Effector memory CD4-positive, alpha-beta T cell (primary cell): Measurements from ENCODE around the gene SNPH.

Experiments used
- DNase-seq, 3 donors: peaks; one replicate each; pipeline ENCODE4 v3.0.0-alpha.2; 2020
- H3K27ac ChIP-seq: 2 replicates; pipeline ENCODE4 v1.7.0; 2013; ENCODE audit warnings: mild to moderate bottlenecking, low read length, moderate library complexity; ENCODE audit not compliant: insufficient read depth, poor library complexity, severe bottlenecking
- H3K27me3 ChIP-seq: replicated peaks from 2 replicates; pipeline ENCODE4 v1.7.0; 2013; ENCODE audit warnings: mild to moderate bottlenecking, low read length; ENCODE audit not compliant: insufficient read depth, control insufficient read depth, poor library complexity, severe bottlenecking
- H3K36me3 ChIP-seq: 2 replicates; pipeline ENCODE4 v1.7.0; 2013; ENCODE audit warnings: mild to moderate bottlenecking, low read length, moderate library complexity; ENCODE audit not compliant: control insufficient read depth, insufficient read depth
- H3K4me1 ChIP-seq: 2 replicates; pipeline ENCODE4 v1.7.0; 2013; ENCODE audit warnings: low read length, mild to moderate bottlenecking; ENCODE audit not compliant: control insufficient read depth, insufficient read depth, poor library complexity, severe bottlenecking
- H3K4me3 ChIP-seq: 2 replicates; pipeline ENCODE4 v1.7.0; 2013; ENCODE audit warnings: low read length, low read depth, mild to moderate bottlenecking; ENCODE audit not compliant: insufficient read depth, poor library complexity, severe bottlenecking
- H3K9me3 ChIP-seq: 2 replicates; pipeline ENCODE4 v1.7.0; 2013; ENCODE audit warnings: mild to moderate bottlenecking, low read length, moderate library complexity; ENCODE audit not compliant: control insufficient read depth

SNPH gene

DNA sequence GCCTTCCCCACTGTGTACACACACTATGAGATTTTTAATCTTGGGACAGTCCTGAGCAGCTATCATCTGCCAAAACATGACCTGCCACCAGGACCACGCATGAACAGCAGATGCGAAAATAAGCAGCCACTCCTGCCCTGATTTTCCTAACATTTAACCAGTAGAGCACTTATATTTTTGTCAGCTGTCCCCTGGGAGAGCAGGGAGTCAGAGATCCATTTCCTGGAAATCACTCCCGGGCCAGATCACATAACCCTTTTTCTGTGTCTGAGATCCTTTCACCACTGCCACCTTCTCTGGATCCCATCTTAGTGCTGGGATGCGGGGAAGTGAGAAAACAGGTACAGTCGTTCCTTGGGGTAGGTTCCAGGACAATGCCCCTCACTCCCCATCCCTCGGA lies 57.2 kb downstream of the SNPH start:
- DNase-seq = no peak
- Histone ChIP-seq H3K4me1 (peaks cover 17% of the 10 kb centered on the region), H3K4me3 (no peak overlapping the region), H3K36me3 (no peaks in the 10 kb centered on the region), H3K27me3 (no peaks in the 10 kb centered on the region), H3K27ac (no peak overlapping the region), H3K9me3 (no peaks in the 10 kb centered on the region)

GRCh38 chr20:1323830-1324597 lies 57.9 kb downstream of the SNPH start:
- DNase-seq = no peak
- H3K36me3 ChIP-seq = no peaks in the 10 kb centered on the region
- no peak overlapping the region for H3K4me3 ChIP-seq
- no peaks in the 10 kb centered on the region for H3K27me3 ChIP-seq
- H3K4me1 ChIP-seq = peaks cover 17% of the 10 kb centered on the region
- no peaks in the 10 kb centered on the region for H3K9me3 ChIP-seq
- peak overlapping the region; percentile 99 for H3K27ac ChIP-seq

- Histone ChIP-seq H3K36me3 (no peaks in the 10 kb centered on the region), H3K9me3 (no peaks in the 10 kb centered on the region), H3K27ac (peak overlapping the region; percentile 99), H3K4me3 (peak overlapping the region; percentile 88), H3K27me3 (no peaks in the 10 kb centered on the region), H3K4me1 (peaks cover 17% of the 10 kb centered on the region)
- DNase-seq = peak; percentile 11 to 36 (median 29)
Measured at GRCh38 chr20:1324598-1325172, 58.6 kb downstream of the SNPH start.

- Histone ChIP-seq H3K9me3 (no peaks in the 10 kb centered on the region), H3K4me3 (peak overlapping the region; percentile 88), H3K27me3 (no peaks in the 10 kb centered on the region), H3K27ac (peak overlapping the region; percentile 99), H3K4me1 (peaks cover 24% of the 10 kb centered on the region), H3K36me3 (no peaks in the 10 kb centered on the region)
- peak; percentile 98 to 99 (median 98) for DNase-seq
Measured at GRCh38 chr20:1325173-1326030, 59.3 kb downstream of the SNPH start.

- Histone ChIP-seq H3K9me3 (no peaks in the 10 kb centered on the region), H3K27ac (peak overlapping the region; percentile 99), H3K36me3 (no peaks in the 10 kb centered on the region), H3K27me3 (no peaks in the 10 kb centered on the region), H3K4me1 (peaks cover 28% of the 10 kb centered on the region), H3K4me3 (peak overlapping the region; percentile 88)
- DNase-seq = no peak
Measured at GRCh38 chr20:1326031-1326930, 60.2 kb downstream of the SNPH start.

DNA sequence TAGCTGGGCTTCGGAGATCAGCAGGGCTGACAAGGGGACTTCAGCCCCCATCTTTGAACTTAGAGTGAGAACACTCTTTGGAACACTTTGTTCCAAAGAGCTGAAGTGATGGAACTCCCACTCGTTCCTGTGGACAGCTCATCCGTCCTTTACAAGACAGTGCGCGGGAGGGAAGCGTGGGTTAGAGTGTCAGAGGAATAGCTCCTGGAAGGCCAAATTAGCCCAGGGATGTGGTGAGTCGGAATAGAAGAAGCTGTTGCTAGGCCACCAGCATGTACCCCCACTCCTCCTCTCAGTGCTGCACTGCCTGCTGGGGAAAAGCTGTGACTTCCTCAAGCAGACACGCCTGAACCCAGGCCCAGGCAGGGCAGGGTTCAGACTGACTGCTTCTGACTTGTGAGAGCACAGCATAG lies 61.2 kb downstream of the SNPH start:
- no peak for DNase-seq
- no peaks in the 10 kb centered on the region for H3K27me3 ChIP-seq
- no peaks in the 10 kb centered on the region for H3K9me3 ChIP-seq
- no peak overlapping the region for H3K27ac ChIP-seq
- no peaks in the 10 kb centered on the region for H3K36me3 ChIP-seq
- peaks cover 28% of the 10 kb centered on the region for H3K4me1 ChIP-seq
- no peak overlapping the region for H3K4me3 ChIP-seq

- H3K9me3 ChIP-seq = no peaks in the 10 kb centered on the region
- DNase-seq = no peak
- no peak overlapping the region for H3K27ac ChIP-seq
- peaks cover 2% of the 10 kb centered on the region for H3K36me3 ChIP-seq
- H3K27me3 ChIP-seq = no peaks in the 10 kb centered on the region
- H3K4me1 ChIP-seq = peaks cover 28% of the 10 kb centered on the region
- H3K4me3 ChIP-seq = no peak overlapping the region
Measured at GRCh38 chr20:1327827-1328679, 62.0 kb downstream of the SNPH start.

DNA sequence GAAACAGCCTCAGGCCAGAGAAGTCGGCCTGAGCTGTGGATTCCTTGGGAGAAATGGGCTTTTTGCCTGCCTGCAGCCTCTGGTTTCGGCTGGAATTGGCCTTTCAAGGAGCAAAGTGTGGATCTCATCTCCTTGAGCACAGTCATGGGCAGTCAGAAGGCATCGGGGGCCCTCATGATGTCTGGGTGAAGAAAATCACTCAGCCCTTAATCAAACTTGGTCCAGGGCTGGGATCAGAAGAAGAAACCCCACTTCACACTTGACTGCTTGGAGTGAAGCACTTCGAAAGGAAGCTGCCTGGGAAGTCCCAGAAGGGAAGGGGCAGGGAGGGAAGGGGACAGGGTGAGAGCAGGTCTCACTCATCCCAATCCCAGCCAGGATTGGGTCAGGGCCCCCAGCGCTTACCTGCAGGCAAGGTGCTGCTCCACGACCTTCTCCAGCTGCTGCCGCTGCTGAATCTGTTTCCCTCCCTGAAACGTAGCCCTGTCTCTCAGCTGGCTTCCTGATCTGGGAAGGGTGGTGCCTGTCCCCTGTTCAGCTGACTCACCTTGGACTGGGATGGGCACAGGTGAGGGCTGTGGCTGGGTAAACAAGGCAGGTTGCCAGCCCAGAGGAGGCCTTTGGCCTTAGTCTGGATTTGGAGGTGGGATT lies 62.7 kb downstream of the SNPH start, which contains the start of gene SDCBP2:
Gene SDCBP2 (minus strand): TSS at position 460 of the 651 bp plus-strand sequence. CDS start 8,723 bp downstream, outside the sequence.
- no peak for DNase-seq
- no peaks in the 10 kb centered on the region for H3K9me3 ChIP-seq
- peak within 1 kb of the TSS; percentile 47 for H3K27ac ChIP-seq
- peaks cover 7% of the 10 kb centered on the region for H3K36me3 ChIP-seq
- no peak within 1 kb of the TSS for H3K4me3 ChIP-seq
- H3K4me1 ChIP-seq = peaks cover 28% of the 10 kb centered on the region
- H3K27me3 ChIP-seq = no peaks in the 10 kb centered on the region
